OCI-LY3 (cell line): ENCODE data around the gene EP300.

Source experiments
- H2AFZ ChIP-seq: fragments of 200-600, 300-600 bp; shearing (Covaris generic); 2 replicates; pipeline ENCODE4 v1.6.0; 2014; ENCODE audit warnings: antibody characterized with exemption, low read depth, low read length
- H3K27ac ChIP-seq: fragments of 200-600, 300-600 bp; sonication (generic); 2 replicates; pipeline ENCODE4 v1.5.1; 2014; ENCODE audit warnings: mild to moderate bottlenecking, low read length, moderate library complexity, mixed read lengths
- H3K27me3 ChIP-seq: fragments of 200-600, 300-600 bp; sonication (generic); 2 replicates; pipeline ENCODE4 v1.6.1; 2014; ENCODE audit warnings: low read depth, low read length, mixed read lengths
- H3K36me3 ChIP-seq: fragments of 200-600, 300-600 bp; sonication (generic); replicated peaks from 2 replicates; pipeline ENCODE3; 2014; ENCODE audit warnings: low read depth, low read length, mixed read lengths
- H3K4me1 ChIP-seq: fragments of 300-600, 200-600 bp; sonication (generic); 2 replicates; pipeline ENCODE4 v1.6.1; 2014; ENCODE audit warnings: low read length, mixed read lengths
- H3K4me2 ChIP-seq: fragments of 200-600, 300-600 bp; sonication (generic); 2 replicates; pipeline ENCODE4 v1.6.1; 2014; ENCODE audit warnings: low read length, mixed read lengths
- H3K4me3 ChIP-seq: fragments of 300-600, 200-600 bp; sonication (generic); 2 replicates; pipeline ENCODE4 v1.5.1; 2014; ENCODE audit warnings: antibody characterized with exemption, mild to moderate bottlenecking, low read length, moderate library complexity
- H3K79me2 ChIP-seq: fragments of 300-600, 200-600 bp; shearing (Covaris generic); 2 replicates; pipeline ENCODE4 v1.6.1; 2014; ENCODE audit warnings: mild to moderate bottlenecking, low read length, mixed read lengths
- H3K9ac ChIP-seq: fragments of 300-600, 200-600 bp; shearing (Covaris generic); 2 replicates; pipeline ENCODE4 v1.6.0; 2014; ENCODE audit warnings: mild to moderate bottlenecking, low read length, moderate library complexity
- H3K9me3 ChIP-seq: fragments of 200-600, 300-600 bp; shearing (Covaris generic); 2 replicates; pipeline ENCODE4 v1.6.1; 2014; ENCODE audit warnings: low read length, mixed read lengths; ENCODE audit not compliant: insufficient read depth
- H4K20me1 ChIP-seq: fragments of 200-600, 300-600 bp; sonication (generic); 2 replicates; pipeline ENCODE4 v1.6.1; 2016; ENCODE audit warnings: low read length, mixed read lengths; ENCODE audit not compliant: insufficient read depth
- EZH2phosphoT487 ChIP-seq: fragments of 200-600 bp; shearing (Covaris generic); IDR thresholded peaks from 2 replicates; pipeline ENCODE4 v1.6.1; 2018; ENCODE audit warnings: antibody characterized with exemption, mixed run types, low read depth
- TF ChIP-seq, protein P1 (sequence below): fragments of 200-600, 300-600 bp; sonication (generic); IDR thresholded peaks from 2 replicates; pipeline ENCODE4 v1.5.1; 2014; ENCODE audit warnings: antibody characterized with exemption, low read length, low read depth

The EP300 gene

GRCh38 chr22:41091132-41092022, 1.0 kb upstream of the EP300 start:
- Histone ChIP-seq H3K4me2 (peak overlapping the region; percentile 82), H4K20me1 (peaks cover 34% of the 10 kb centered on the region), H3K27me3 (no peaks in the 10 kb centered on the region), H3K4me3 (peak overlapping the region; percentile 82), H3K9me3 (no peaks in the 10 kb centered on the region), H3K27ac (peak overlapping the region; percentile 90), H3K79me2 (peaks cover 47% of the 10 kb centered on the region), H3K4me1 (peaks cover 26% of the 10 kb centered on the region), H3K36me3 (peaks cover 19% of the 10 kb centered on the region), H2AFZ (peak overlapping the region; percentile 74), H3K9ac (peak overlapping the region; percentile 90)
- TF ChIP-seq EZH2phosphoT487: no peak
- TF ChIP-seq, protein P1, sequence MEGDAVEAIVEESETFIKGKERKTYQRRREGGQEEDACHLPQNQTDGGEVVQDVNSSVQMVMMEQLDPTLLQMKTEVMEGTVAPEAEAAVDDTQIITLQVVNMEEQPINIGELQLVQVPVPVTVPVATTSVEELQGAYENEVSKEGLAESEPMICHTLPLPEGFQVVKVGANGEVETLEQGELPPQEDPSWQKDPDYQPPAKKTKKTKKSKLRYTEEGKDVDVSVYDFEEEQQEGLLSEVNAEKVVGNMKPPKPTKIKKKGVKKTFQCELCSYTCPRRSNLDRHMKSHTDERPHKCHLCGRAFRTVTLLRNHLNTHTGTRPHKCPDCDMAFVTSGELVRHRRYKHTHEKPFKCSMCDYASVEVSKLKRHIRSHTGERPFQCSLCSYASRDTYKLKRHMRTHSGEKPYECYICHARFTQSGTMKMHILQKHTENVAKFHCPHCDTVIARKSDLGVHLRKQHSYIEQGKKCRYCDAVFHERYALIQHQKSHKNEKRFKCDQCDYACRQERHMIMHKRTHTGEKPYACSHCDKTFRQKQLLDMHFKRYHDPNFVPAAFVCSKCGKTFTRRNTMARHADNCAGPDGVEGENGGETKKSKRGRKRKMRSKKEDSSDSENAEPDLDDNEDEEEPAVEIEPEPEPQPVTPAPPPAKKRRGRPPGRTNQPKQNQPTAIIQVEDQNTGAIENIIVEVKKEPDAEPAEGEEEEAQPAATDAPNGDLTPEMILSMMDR: no peak

DNA sequence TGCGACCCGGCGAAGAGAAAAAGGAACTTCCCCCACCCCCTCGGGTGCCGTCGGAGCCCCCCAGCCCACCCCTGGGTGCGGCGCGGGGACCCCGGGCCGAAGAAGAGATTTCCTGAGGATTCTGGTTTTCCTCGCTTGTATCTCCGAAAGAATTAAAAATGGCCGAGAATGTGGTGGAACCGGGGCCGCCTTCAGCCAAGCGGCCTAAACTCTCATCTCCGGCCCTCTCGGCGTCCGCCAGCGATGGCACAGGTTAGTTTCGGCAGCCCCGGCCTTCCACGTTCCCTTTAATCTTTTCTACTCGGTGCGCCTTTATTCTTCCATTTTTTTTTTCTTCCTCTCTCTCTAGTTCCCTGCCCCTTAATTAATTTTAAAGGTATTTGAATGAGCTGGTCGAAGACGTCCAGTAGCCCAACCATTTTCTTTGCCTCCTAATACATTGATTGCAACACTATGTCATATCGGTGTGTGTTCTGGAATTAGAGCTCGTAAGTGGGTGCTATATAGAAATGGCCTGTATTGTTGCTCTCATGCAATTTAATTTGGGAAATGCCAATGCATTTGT, 537 bp downstream of the EP300 start:
- TF ChIP-seq, protein P1: no peak
- Histone ChIP-seq H3K79me2 (peaks cover 62% of the 10 kb centered on the region), H3K4me1 (peaks cover 28% of the 10 kb centered on the region), H3K4me3 (peak overlapping the region; percentile 80), H3K27ac (peak overlapping the region; percentile 90), H3K4me2 (peak overlapping the region; percentile 91), H3K9ac (peak overlapping the region; percentile 90), H4K20me1 (peaks cover 48% of the 10 kb centered on the region), H2AFZ (no peak overlapping the region), H3K36me3 (peaks cover 22% of the 10 kb centered on the region), H3K9me3 (no peaks in the 10 kb centered on the region), H3K27me3 (no peaks in the 10 kb centered on the region)

DNA sequence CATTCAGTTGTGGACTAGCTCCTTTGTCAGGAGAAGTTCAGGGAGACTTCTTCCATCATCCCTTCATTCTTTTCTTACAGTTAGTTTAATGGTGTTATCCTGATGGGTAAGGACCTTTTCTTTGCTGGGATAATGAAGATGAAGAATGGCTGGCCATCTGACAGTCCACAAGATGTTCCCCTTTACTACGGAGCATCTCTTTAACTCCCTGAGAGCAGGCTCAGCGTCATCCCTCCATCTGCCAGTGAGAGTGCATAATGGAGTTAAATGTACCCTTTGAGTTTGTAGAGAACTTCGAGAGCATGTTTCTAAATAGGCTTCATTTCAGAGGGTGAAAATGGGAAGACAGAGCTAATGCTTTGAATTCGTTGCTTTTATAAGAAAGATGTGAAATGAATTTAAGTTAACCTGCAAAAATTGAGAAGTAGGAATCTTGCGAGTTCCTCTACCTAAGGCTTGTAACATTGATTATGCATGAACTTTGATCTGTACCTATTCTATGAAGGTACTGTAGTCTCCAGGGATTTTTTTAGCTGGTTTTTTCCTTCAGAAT, 1.7 kb downstream of the EP300 start:
- TF ChIP-seq, protein P1: no peak
- Histone ChIP-seq H2AFZ (no peak overlapping the region), H3K4me2 (peak overlapping the region; percentile 91), H3K4me1 (peaks cover 28% of the 10 kb centered on the region), H3K27ac (peak overlapping the region; percentile 90; the same call in 1 of the 2 replicates), H3K9me3 (no peaks in the 10 kb centered on the region), H3K4me3 (peak overlapping the region; percentile 80), H4K20me1 (peaks cover 60% of the 10 kb centered on the region), H3K36me3 (peaks cover 26% of the 10 kb centered on the region), H3K27me3 (no peaks in the 10 kb centered on the region), H3K9ac (peak overlapping the region; percentile 90), H3K79me2 (peaks cover 74% of the 10 kb centered on the region)

GRCh38 chr22:41096391-41096790, 4.0 kb downstream of the EP300 start:
- H3K9me3 ChIP-seq: no peaks in the 10 kb centered on the region
- H4K20me1 ChIP-seq: peaks cover 83% of the 10 kb centered on the region
- 0 out of 2 replicates have a peak overlapping the region, but pooled peaks have one; percentile 91 for H3K4me2 ChIP-seq
- peaks cover 23% of the 10 kb centered on the region for H3K4me1 ChIP-seq
- no peak overlapping the region for H2AFZ ChIP-seq
- H3K27ac ChIP-seq: no peak overlapping the region
- peaks cover 41% of the 10 kb centered on the region for H3K36me3 ChIP-seq
- peaks cover 97% of the 10 kb centered on the region for H3K79me2 ChIP-seq
- no peak overlapping the region for H3K4me3 ChIP-seq
- H3K27me3 ChIP-seq: no peaks in the 10 kb centered on the region
- TF ChIP-seq, protein P1: no peak
- no peak for TF ChIP-seq EZH2phosphoT487
- H3K9ac ChIP-seq: no peak overlapping the region
